MM.1S (cell line): Measurements from ENCODE around the gene FIGLA.

ENCODE experiments used
- DNase-seq: peaks from one replicate; pipeline ENCODE4 v3.0.0-alpha.2; 2015
- H2AFZ ChIP-seq: fragments of 300-600 bp; sonication (generic); 2 replicates; pipeline ENCODE4 v1.6.0; 2016; ENCODE audit warnings: antibody characterized with exemption, low read length
- H3F3A ChIP-seq: fragments of 300-600 bp; sonication (generic); 2 replicates; pipeline ENCODE4 v1.6.1; 2016; ENCODE audit warnings: mild to moderate bottlenecking, antibody characterized with exemption, low read length, moderate library complexity, mixed read lengths; ENCODE audit not compliant: insufficient read depth
- H3K27ac ChIP-seq: fragments of 300-600 bp; sonication (generic); 2 replicates; pipeline ENCODE4 v1.5.1; 2016; ENCODE audit warnings: mild to moderate bottlenecking, low read length
- H3K27me3 ChIP-seq: fragments of 300-600 bp; sonication (generic); replicated peaks from 2 replicates; pipeline ENCODE4 v1.6.0; 2016; ENCODE audit warnings: low read length; ENCODE audit not compliant: insufficient read depth
- H3K36me3 ChIP-seq: fragments of 300-600 bp; sonication (generic); replicated peaks from 2 replicates; pipeline ENCODE4 v1.6.1; 2016; ENCODE audit warnings: mild to moderate bottlenecking, low read length, mixed read lengths; ENCODE audit not compliant: insufficient read depth
- H3K4me1 ChIP-seq: fragments of 300-600 bp; sonication (generic); 2 replicates; pipeline ENCODE4 v1.6.1; 2016; ENCODE audit warnings: low read length, mixed read lengths
- H3K4me2 ChIP-seq: fragments of 300-600 bp; sonication (generic); 2 replicates; pipeline ENCODE4 v1.6.0; 2016; ENCODE audit warnings: low read depth, low read length
- H3K4me3 ChIP-seq: fragments of 300-600 bp; sonication (generic); 2 replicates; pipeline ENCODE4 v1.5.1; 2016; ENCODE audit warnings: low read length, mixed read lengths
- H3K79me2 ChIP-seq: fragments of 300-600 bp; sonication (generic); 2 replicates; pipeline ENCODE4 v1.6.1; 2016; ENCODE audit warnings: mixed run types, low read length, mixed read lengths
- H3K9ac ChIP-seq: fragments of 300-600 bp; sonication (generic); 2 replicates; pipeline ENCODE4 v1.6.1; 2016; ENCODE audit warnings: low read length, mixed read lengths
- H3K9me2 ChIP-seq: fragments of 300-600 bp; sonication (generic); replicated peaks from 2 replicates; pipeline ENCODE4 v1.6.1; 2016; ENCODE audit warnings: mild to moderate bottlenecking, low read length, mixed read lengths; ENCODE audit not compliant: insufficient read depth
- H3K9me3 ChIP-seq: fragments of 300-600 bp; sonication (generic); replicated peaks from 2 replicates; pipeline ENCODE4 v1.6.1; 2016; ENCODE audit warnings: mild to moderate bottlenecking, low read length, mixed read lengths; ENCODE audit not compliant: insufficient read depth
- H4K20me1 ChIP-seq: fragments of 300-600 bp; sonication (generic); 2 replicates; pipeline ENCODE4 v1.6.1; 2016; ENCODE audit warnings: mild to moderate bottlenecking, low read length, moderate library complexity, mixed read lengths; ENCODE audit not compliant: insufficient read depth
- EZH2 ChIP-seq: fragments of 300-600 bp; sonication (generic); optimal IDR thresholded peaks from 2 replicates; pipeline ENCODE3; 2017; ENCODE audit warnings: low read depth, mild to moderate bottlenecking, antibody characterized with exemption, low read length, mixed read lengths
- EZH2phosphoT487 ChIP-seq: fragments of 300-600 bp; sonication (generic); IDR thresholded peaks from 2 replicates; pipeline ENCODE4 v1.6.1; 2018; ENCODE audit warnings: antibody characterized with exemption, low read length
- TF ChIP-seq, protein P1 (sequence below): fragments of 300-600 bp; sonication (generic); IDR thresholded peaks from 2 replicates; pipeline ENCODE4 v1.5.1; 2016; ENCODE audit warnings: antibody characterized with exemption, low read length, mixed read lengths

The FIGLA gene

DNA sequence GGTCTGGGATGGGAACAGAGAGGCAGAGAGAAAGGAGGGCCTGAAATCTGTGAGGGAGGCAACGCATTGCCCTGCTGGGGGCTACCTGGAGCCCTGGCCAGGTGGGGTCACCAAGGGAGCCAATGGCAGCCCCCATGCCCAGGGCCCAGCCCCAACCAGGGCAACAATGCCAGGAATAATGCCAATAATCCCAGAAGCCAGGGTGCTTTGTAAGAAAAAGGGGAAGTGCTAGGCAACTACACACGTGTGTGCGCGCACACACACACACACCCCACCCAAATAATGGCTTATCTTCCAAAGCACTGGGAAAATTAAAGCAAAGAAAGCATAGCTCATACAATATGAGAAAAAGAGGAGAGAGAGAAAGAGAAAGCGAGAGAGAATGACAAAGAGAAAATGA lies 36.9 kb upstream of the FIGLA start:
- H3K4me2 ChIP-seq: no peak overlapping the region
- H3K27me3 ChIP-seq: no peaks in the 10 kb centered on the region
- H3K4me1 ChIP-seq: no peaks in the 10 kb centered on the region
- no peaks in the 10 kb centered on the region for H3K9me2 ChIP-seq
- H4K20me1 ChIP-seq: no peaks in the 10 kb centered on the region
- no peak for TF ChIP-seq EZH2
- no peak for TF ChIP-seq EZH2phosphoT487
- TF ChIP-seq, protein P1, sequence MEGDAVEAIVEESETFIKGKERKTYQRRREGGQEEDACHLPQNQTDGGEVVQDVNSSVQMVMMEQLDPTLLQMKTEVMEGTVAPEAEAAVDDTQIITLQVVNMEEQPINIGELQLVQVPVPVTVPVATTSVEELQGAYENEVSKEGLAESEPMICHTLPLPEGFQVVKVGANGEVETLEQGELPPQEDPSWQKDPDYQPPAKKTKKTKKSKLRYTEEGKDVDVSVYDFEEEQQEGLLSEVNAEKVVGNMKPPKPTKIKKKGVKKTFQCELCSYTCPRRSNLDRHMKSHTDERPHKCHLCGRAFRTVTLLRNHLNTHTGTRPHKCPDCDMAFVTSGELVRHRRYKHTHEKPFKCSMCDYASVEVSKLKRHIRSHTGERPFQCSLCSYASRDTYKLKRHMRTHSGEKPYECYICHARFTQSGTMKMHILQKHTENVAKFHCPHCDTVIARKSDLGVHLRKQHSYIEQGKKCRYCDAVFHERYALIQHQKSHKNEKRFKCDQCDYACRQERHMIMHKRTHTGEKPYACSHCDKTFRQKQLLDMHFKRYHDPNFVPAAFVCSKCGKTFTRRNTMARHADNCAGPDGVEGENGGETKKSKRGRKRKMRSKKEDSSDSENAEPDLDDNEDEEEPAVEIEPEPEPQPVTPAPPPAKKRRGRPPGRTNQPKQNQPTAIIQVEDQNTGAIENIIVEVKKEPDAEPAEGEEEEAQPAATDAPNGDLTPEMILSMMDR: no peak
- H3K79me2 ChIP-seq: no peaks in the 10 kb centered on the region
- no peak for DNase-seq
- no peak overlapping the region for H3K9ac ChIP-seq
- no peak overlapping the region for H3K27ac ChIP-seq
- H2AFZ ChIP-seq: no peak overlapping the region
- H3K9me3 ChIP-seq: no peaks in the 10 kb centered on the region
- no peak overlapping the region for H3K4me3 ChIP-seq
- no peaks in the 10 kb centered on the region for H3K36me3 ChIP-seq
- no peaks in the 10 kb centered on the region for H3F3A ChIP-seq

DNA sequence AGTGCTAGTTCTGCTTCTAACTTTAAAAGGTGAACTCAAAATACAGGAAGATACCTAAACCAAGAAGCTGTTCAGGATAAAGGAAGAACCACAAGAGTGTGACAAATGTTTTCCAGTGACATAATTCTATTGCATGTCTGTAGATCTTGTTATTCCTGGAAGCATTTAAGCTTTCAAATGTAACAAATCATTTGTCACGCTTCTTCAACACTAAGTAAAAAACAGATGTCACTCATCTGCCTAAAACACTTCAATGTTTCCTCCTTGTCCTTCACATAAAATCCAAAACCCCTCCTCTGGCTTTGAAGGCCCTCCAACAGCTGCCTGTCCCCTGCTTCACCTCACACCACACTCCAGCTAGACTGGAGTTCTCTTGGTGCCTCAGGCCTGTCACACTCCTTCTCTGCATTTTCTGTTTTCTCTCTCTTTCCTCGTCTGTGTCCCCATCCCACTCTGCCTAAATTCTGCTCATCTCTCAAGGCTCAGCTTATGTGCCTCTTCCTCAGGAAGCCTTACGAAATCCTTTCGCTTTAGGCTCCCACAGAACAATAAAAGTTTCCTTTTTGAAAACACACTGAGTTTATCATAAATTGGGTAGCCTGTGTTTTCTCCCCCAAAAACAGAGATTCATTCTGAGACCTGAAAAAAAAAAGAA lies 36.4 kb upstream of the FIGLA start:
- H3K4me2 ChIP-seq: no peak overlapping the region
- TF ChIP-seq EZH2 (no peak), EZH2phosphoT487 (no peak)
- TF ChIP-seq, protein P1: no peak
- no peaks in the 10 kb centered on the region for H3K79me2 ChIP-seq
- DNase-seq: no peak
- no peaks in the 10 kb centered on the region for H3K9me3 ChIP-seq
- no peaks in the 10 kb centered on the region for H3F3A ChIP-seq
- no peaks in the 10 kb centered on the region for H4K20me1 ChIP-seq
- no peaks in the 10 kb centered on the region for H3K9me2 ChIP-seq
- no peak overlapping the region for H3K27ac ChIP-seq
- no peaks in the 10 kb centered on the region for H3K36me3 ChIP-seq
- no peaks in the 10 kb centered on the region for H3K4me1 ChIP-seq
- no peaks in the 10 kb centered on the region for H3K27me3 ChIP-seq
- H2AFZ ChIP-seq: no peak overlapping the region
- H3K4me3 ChIP-seq: no peak overlapping the region
- no peak overlapping the region for H3K9ac ChIP-seq

DNA sequence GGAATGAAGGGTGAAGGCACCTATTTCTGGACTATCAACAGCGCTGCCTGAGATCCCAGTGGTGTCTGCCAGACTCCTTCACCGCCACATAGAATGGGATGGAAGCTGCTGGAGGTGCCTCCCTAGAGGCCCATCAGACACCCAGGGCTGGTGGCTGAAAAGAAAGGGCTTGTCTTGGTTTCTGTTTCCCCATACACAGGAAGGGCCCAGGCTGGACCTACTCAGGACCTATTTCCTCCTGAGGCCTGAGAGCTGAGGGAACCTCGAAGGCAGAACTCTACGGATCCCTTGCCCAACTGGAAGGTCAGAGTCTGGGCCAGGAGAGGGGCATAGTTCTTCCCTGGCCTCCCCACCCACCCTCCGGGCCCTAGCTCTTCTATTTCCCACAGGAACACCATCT lies 32.8 kb upstream of the FIGLA start:
- H2AFZ ChIP-seq: no peak overlapping the region
- no peak overlapping the region for H3K27ac ChIP-seq
- no peaks in the 10 kb centered on the region for H3K9me2 ChIP-seq
- H4K20me1 ChIP-seq: no peaks in the 10 kb centered on the region
- DNase-seq: no peak
- no peaks in the 10 kb centered on the region for H3K4me1 ChIP-seq
- no peak overlapping the region for H3K4me3 ChIP-seq
- TF ChIP-seq EZH2phosphoT487 (no peak), EZH2 (no peak)
- TF ChIP-seq, protein P1: no peak
- H3K4me2 ChIP-seq: no peak overlapping the region
- H3K9me3 ChIP-seq: no peaks in the 10 kb centered on the region
- no peaks in the 10 kb centered on the region for H3K27me3 ChIP-seq
- no peaks in the 10 kb centered on the region for H3K79me2 ChIP-seq
- H3K9ac ChIP-seq: no peak overlapping the region
- H3K36me3 ChIP-seq: no peaks in the 10 kb centered on the region
- H3F3A ChIP-seq: no peaks in the 10 kb centered on the region
